ENCODE data around the gene PPP4R1. TPM values are rescaled to one million over a fixed set of nuclear protein-coding genes. Genes with fewer than 3 reads are reported as not detected.

The PPP4R1 gene
- total RNA-seq, 1 donor from 2014 or later = 136 TPM

DNA sequence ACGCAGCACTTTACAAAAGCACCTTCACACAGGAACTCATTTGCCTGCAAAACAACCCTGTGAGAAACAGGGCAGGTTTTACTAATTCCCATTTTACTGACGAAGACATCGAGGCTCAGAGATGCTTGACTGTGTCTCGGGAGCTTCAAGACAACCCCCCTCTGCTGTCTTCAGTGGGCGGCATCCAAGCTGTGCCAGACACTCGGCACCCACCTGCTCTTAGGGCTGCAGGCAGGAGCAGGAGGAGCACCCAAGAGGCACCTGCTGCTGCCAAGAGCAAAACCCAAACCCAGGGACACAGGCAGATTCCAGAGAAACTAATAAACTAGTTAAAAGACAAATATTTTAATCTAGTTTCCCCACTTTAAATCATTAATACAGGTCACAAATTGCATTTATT is 67.9 kb downstream of the PPP4R1 start:
- H3K4me1 Mint-ChIP-seq (ENCODE audit: low read depth, unreplicated experiment) = peaks cover 14% of the 10 kb centered on the region
- H3K27me3 Mint-ChIP-seq (ENCODE audit: unreplicated experiment) = peaks cover 6% of the 10 kb centered on the region
- H3K36me3 Mint-ChIP-seq (ENCODE audit: unreplicated experiment) = peaks cover 10% of the 10 kb centered on the region
- TF ChIP-seq, protein P1, sequence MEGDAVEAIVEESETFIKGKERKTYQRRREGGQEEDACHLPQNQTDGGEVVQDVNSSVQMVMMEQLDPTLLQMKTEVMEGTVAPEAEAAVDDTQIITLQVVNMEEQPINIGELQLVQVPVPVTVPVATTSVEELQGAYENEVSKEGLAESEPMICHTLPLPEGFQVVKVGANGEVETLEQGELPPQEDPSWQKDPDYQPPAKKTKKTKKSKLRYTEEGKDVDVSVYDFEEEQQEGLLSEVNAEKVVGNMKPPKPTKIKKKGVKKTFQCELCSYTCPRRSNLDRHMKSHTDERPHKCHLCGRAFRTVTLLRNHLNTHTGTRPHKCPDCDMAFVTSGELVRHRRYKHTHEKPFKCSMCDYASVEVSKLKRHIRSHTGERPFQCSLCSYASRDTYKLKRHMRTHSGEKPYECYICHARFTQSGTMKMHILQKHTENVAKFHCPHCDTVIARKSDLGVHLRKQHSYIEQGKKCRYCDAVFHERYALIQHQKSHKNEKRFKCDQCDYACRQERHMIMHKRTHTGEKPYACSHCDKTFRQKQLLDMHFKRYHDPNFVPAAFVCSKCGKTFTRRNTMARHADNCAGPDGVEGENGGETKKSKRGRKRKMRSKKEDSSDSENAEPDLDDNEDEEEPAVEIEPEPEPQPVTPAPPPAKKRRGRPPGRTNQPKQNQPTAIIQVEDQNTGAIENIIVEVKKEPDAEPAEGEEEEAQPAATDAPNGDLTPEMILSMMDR (IDR thresholded peaks at IDR 0.05; ENCODE audit: partially characterized antibody, unreplicated experiment) = no peak
- H3K27ac Mint-ChIP-seq (ENCODE audit: unreplicated experiment) = no peak overlapping the region
- H3K9me3 Mint-ChIP-seq (ENCODE audit: unreplicated experiment) = peaks cover 8% of the 10 kb centered on the region
- no peak overlapping the region for H3K4me3 Mint-ChIP-seq (ENCODE audit: unreplicated experiment)
- no peak for DNase-seq

DNA sequence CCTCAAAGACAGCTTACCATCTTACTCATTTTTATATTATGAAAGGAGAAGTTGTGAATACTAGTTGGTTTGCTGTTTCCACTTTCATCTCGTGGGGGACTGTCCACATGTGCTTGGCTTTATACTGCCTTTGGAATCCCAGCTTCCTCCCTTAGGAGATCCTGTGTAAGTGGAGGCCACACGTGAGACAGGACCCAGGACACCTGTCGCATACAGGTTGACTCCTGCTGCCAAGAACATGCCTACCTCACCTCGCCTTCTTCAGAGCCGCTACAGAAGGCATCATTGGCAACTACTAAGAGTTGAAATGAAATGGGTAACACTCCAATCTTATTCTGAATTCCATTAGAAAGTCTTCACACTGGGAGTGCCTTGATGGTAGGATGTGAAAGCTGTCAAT is 69.3 kb downstream of the PPP4R1 start:
- Mint-ChIP-seq H3K27me3 (ENCODE audit: unreplicated experiment) (peaks cover 6% of the 10 kb centered on the region), H3K9me3 (ENCODE audit: unreplicated experiment) (peaks cover 3% of the 10 kb centered on the region), H3K4me3 (ENCODE audit: unreplicated experiment) (no peak overlapping the region), H3K4me1 (ENCODE audit: low read depth, unreplicated experiment) (peaks cover 9% of the 10 kb centered on the region), H3K36me3 (ENCODE audit: unreplicated experiment) (peaks cover 10% of the 10 kb centered on the region), H3K27ac (ENCODE audit: unreplicated experiment) (no peak overlapping the region)
- DNase-seq = no peak
- TF ChIP-seq, protein P1 (IDR thresholded peaks at IDR 0.05; ENCODE audit: partially characterized antibody, unreplicated experiment) = no peak

DNA sequence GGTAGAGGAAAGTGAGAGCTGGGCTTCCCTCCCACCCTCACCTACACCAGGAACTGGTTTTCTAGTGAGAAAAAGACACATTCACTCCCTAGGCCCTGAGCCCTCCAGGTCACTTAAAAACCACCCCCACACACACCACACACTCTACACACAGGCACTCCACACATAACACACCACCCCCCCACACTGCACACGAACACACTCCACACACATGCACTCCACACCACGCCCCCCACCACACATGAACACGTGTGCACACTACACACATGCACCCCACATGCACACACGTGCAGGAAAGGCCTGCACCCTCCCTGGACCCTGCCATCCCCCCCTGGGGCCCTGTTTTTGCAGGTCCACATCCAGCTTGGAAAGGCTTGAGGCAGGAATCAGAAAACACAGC is 71.4 kb downstream of the PPP4R1 start:
- peaks cover 9% of the 10 kb centered on the region for H3K4me1 Mint-ChIP-seq (ENCODE audit: low read depth, unreplicated experiment)
- H3K4me3 Mint-ChIP-seq (ENCODE audit: unreplicated experiment) = no peak overlapping the region
- DNase-seq = no peak
- peaks cover 3% of the 10 kb centered on the region for H3K9me3 Mint-ChIP-seq (ENCODE audit: unreplicated experiment)
- peaks cover 5% of the 10 kb centered on the region for H3K36me3 Mint-ChIP-seq (ENCODE audit: unreplicated experiment)
- TF ChIP-seq, protein P1 (IDR thresholded peaks at IDR 0.05; ENCODE audit: partially characterized antibody, unreplicated experiment) = no peak
- peak overlapping the region; percentile 28 for H3K27ac Mint-ChIP-seq (ENCODE audit: unreplicated experiment)
- H3K27me3 Mint-ChIP-seq (ENCODE audit: unreplicated experiment) = peaks cover 6% of the 10 kb centered on the region

DNA sequence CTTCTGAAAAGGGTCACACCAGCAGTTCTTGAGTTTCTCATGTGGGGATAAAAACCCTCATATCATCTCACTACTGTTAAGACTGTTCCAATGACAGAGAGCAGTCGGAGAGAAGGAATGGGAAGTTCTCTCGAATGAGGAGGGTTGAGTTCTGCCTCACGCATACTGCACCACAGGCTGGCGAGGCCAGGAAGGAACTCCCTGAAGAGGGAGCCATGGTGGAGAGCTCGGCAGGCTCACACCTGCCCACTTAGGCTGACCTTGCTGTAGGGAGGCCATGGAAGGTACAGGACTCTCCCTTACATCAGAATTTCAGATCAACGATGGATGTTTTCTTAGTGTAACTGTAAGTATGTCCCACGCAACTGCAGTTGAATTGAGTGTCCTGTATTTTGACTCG is 74.4 kb downstream of the PPP4R1 start:
- peaks cover 3% of the 10 kb centered on the region for H3K9me3 Mint-ChIP-seq (ENCODE audit: unreplicated experiment)
- peaks cover 5% of the 10 kb centered on the region for H3K27me3 Mint-ChIP-seq (ENCODE audit: unreplicated experiment)
- H3K27ac Mint-ChIP-seq (ENCODE audit: unreplicated experiment) = no peak overlapping the region
- H3K4me3 Mint-ChIP-seq (ENCODE audit: unreplicated experiment) = no peak overlapping the region
- TF ChIP-seq, protein P1 (IDR thresholded peaks at IDR 0.05; ENCODE audit: partially characterized antibody, unreplicated experiment) = no peak
- DNase-seq = no peak
- peaks cover 9% of the 10 kb centered on the region for H3K4me1 Mint-ChIP-seq (ENCODE audit: low read depth, unreplicated experiment)
- H3K36me3 Mint-ChIP-seq (ENCODE audit: unreplicated experiment) = peaks cover 5% of the 10 kb centered on the region

DNA sequence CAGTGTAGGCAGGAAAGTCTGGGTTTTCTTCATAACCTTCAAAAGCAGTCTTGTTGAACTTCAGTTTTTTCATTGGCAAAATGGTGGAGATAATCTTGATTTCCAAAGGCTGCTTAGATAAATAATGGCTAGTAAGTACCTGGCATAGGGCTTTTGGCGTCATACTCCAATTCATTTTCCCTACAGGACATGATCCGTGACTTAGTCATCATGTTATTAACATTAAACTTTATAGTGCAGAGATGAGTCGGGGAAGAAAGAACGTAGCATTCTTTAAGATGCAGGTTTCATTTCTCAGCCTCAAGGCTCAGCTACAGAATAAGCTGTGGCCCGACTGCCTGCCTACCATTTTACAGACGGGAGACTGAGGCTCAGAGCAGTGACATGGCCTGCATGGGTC is 75.1 kb downstream of the PPP4R1 start:
- Mint-ChIP-seq H3K4me3 (ENCODE audit: unreplicated experiment) (no peak overlapping the region), H3K4me1 (ENCODE audit: low read depth, unreplicated experiment) (peaks cover 6% of the 10 kb centered on the region), H3K27ac (ENCODE audit: unreplicated experiment) (no peak overlapping the region), H3K36me3 (ENCODE audit: unreplicated experiment) (peaks cover 5% of the 10 kb centered on the region), H3K9me3 (ENCODE audit: unreplicated experiment) (peaks cover 3% of the 10 kb centered on the region), H3K27me3 (ENCODE audit: unreplicated experiment) (peaks cover 5% of the 10 kb centered on the region)
- no peak for DNase-seq
- TF ChIP-seq, protein P1 (IDR thresholded peaks at IDR 0.05; ENCODE audit: partially characterized antibody, unreplicated experiment) = no peak

Data from glutamatergic neuron (in vitro differentiated cells).